ENCODE measurements around the gene EPAS1. TPM values are rescaled to one million over a fixed set of nuclear protein-coding genes. Genes with fewer than 3 reads are reported as not detected.

The EPAS1 gene
- total RNA-seq, 1 experiment from 2014 or later, result 77.3 TPM

GRCh38 chr2:46323730-46324129 lies 26.5 kb downstream of the EPAS1 start:
- Mint-ChIP-seq H3K9me3 (ENCODE audit: unreplicated experiment) (no peaks in the 10 kb centered on the region), H3K27ac (ENCODE audit: unreplicated experiment) (no peak overlapping the region), H3K36me3 (ENCODE audit: insufficient read depth, unreplicated experiment) (peaks cover 25% of the 10 kb centered on the region), H3K4me1 (ENCODE audit: low read depth, unreplicated experiment) (peaks cover 33% of the 10 kb centered on the region), H3K4me3 (ENCODE audit: unreplicated experiment) (no peak overlapping the region), H3K27me3 (ENCODE audit: insufficient read depth, unreplicated experiment) (no peaks in the 10 kb centered on the region)
- Histone ChIP-seq H3K36me3 (ENCODE audit: control insufficient read depth, insufficient read depth, low read length) (no peaks in the 10 kb centered on the region), H3K27me3 (replicated peaks; ENCODE audit: control insufficient read depth, insufficient read depth, low read length) (no peaks in the 10 kb centered on the region), H3K4me1 (peaks cover 25% of the 10 kb centered on the region), H3K9me3 (no peaks in the 10 kb centered on the region), H3K4me3 (ENCODE audit: low read depth, low read length) (no peak overlapping the region)
- no TSS peak for BruUV-seq (replicated peaks)
- DNase-seq, result no peak
- intact Hi-C loops (cut with micrococcal nuclease; ENCODE audit: unreplicated experiment), result no loop called here
- ChIA-PET POLR2A (no interaction called here), CTCF (no interaction called here)
- no peak for TF ChIP-seq CTCF (IDR thresholded peaks at IDR 0.05; ENCODE audit: insufficient read depth in 1 of 2, low read depth in 1 of 2, low read length in 1 of 2, severe bottlenecking in 1 of 2, unreplicated experiment in 1 of 2)

- intact Hi-C loops (cut with micrococcal nuclease; ENCODE audit: unreplicated experiment), result no loop called here
- Mint-ChIP-seq H3K27ac (ENCODE audit: unreplicated experiment) (peak overlapping the region; percentile 89), H3K9me3 (ENCODE audit: unreplicated experiment) (no peaks in the 10 kb centered on the region), H3K4me3 (ENCODE audit: unreplicated experiment) (no peak overlapping the region), H3K4me1 (ENCODE audit: low read depth, unreplicated experiment) (peaks cover 42% of the 10 kb centered on the region), H3K27me3 (ENCODE audit: insufficient read depth, unreplicated experiment) (no peaks in the 10 kb centered on the region), H3K36me3 (ENCODE audit: insufficient read depth, unreplicated experiment) (peaks cover 39% of the 10 kb centered on the region)
- ChIA-PET CTCF (no interaction called here), POLR2A (no interaction called here)
- BruUV-seq (replicated peaks), result no TSS peak
- H3K9me3 ChIP-seq, result no peaks in the 10 kb centered on the region
- H3K27me3 ChIP-seq (replicated peaks; ENCODE audit: control insufficient read depth, insufficient read depth, low read length), result no peaks in the 10 kb centered on the region
- H3K4me1 ChIP-seq, result peaks cover 39% of the 10 kb centered on the region
- DNase-seq, result no peak
- H3K36me3 ChIP-seq (ENCODE audit: control insufficient read depth, insufficient read depth, low read length), result no peaks in the 10 kb centered on the region
- TF ChIP-seq CTCF (IDR thresholded peaks at IDR 0.05; ENCODE audit: insufficient read depth in 1 of 2, low read depth in 1 of 2, low read length in 1 of 2, severe bottlenecking in 1 of 2, unreplicated experiment in 1 of 2), result no peak
- H3K4me3 ChIP-seq (ENCODE audit: low read depth, low read length), result no peak overlapping the region
Measured at GRCh38 chr2:46325182-46325928, 28.1 kb downstream of the EPAS1 start.

- Mint-ChIP-seq H3K27me3 (ENCODE audit: insufficient read depth, unreplicated experiment) (no peaks in the 10 kb centered on the region), H3K4me3 (ENCODE audit: unreplicated experiment) (peak overlapping the region; percentile 23), H3K36me3 (ENCODE audit: insufficient read depth, unreplicated experiment) (peaks cover 39% of the 10 kb centered on the region), H3K9me3 (ENCODE audit: unreplicated experiment) (no peaks in the 10 kb centered on the region), H3K4me1 (ENCODE audit: low read depth, unreplicated experiment) (peaks cover 51% of the 10 kb centered on the region), H3K27ac (ENCODE audit: unreplicated experiment) (peak overlapping the region; percentile 89)
- Histone ChIP-seq H3K4me1 (peaks cover 47% of the 10 kb centered on the region), H3K36me3 (ENCODE audit: control insufficient read depth, insufficient read depth, low read length) (no peaks in the 10 kb centered on the region), H3K4me3 (ENCODE audit: low read depth, low read length) (no peak overlapping the region), H3K27me3 (replicated peaks; ENCODE audit: control insufficient read depth, insufficient read depth, low read length) (no peaks in the 10 kb centered on the region), H3K9me3 (no peaks in the 10 kb centered on the region)
- POLR2A ChIA-PET, result no interaction called here
- intact Hi-C loops (cut with micrococcal nuclease; ENCODE audit: unreplicated experiment), result loop anchor here (1.0 kb wide), 3 partner anchors 9 to 27 kb away; no protein-coding TSS in a partner anchor
- TF ChIP-seq CTCF (IDR thresholded peaks at IDR 0.05; ENCODE audit: insufficient read depth in 1 of 2, low read depth in 1 of 2, low read length in 1 of 2, severe bottlenecking in 1 of 2, unreplicated experiment in 1 of 2), result no peak
- CTCF ChIA-PET, result interaction anchor here (0.6 kb wide), 1 partner anchor 204 kb away, joined by 5 read pairs; no protein-coding TSS in a partner anchor
- DNase-seq, result peak; percentile 81 to 83
- BruUV-seq (replicated peaks), result no TSS peak
Measured at GRCh38 chr2:46326231-46326980, 29.2 kb downstream of the EPAS1 start.
